Small intestine (tissue), 7 donors: ENCODE measurements around the gene ARHGAP9. TPM values are rescaled to one million over a fixed set of nuclear protein-coding genes. Genes with fewer than 3 reads are reported as not detected.

Experiments
- DNase-seq, 2 donors: peaks; one replicate each; pipeline versions ENCODE4 v3.0.0 to v3.0.0-alpha.2; 2013
- FAIRE-seq: peaks from 2 replicates; lab custom pipeline; 2012; peaks lifted over from hg19 to GRCh38; lab: Jason Lieb, UNC
- H3K27ac ChIP-seq, 3 donors: one replicate each; pipeline ENCODE4 v1.5.1; 2013; ENCODE audit warnings: low read length in 2 of 3, mild to moderate bottlenecking in 2 of 3, control low read depth in 1 of 3, inconsistent platforms in 1 of 3, low read depth in 1 of 3, moderate library complexity in 1 of 3
- H3K27me3 ChIP-seq, 3 donors: one replicate each; pipeline ENCODE4 v1.6.1; 2013; ENCODE audit warnings: low read length in 3 of 3, inconsistent platforms in 1 of 3; ENCODE audit not compliant: control insufficient read depth in 3 of 3, insufficient read depth in 3 of 3
- H3K36me3 ChIP-seq, 3 donors: one replicate each; pipeline ENCODE4 v1.6.1; 2013; ENCODE audit warnings: low read length in 3 of 3, inconsistent platforms in 1 of 3, low read depth in 1 of 3, mild to moderate bottlenecking in 1 of 3, moderate library complexity in 1 of 3; ENCODE audit not compliant: control insufficient read depth in 3 of 3, insufficient read depth in 2 of 3
- H3K4me1 ChIP-seq, 3 donors: one replicate each; pipeline ENCODE4 v1.6.1; 2013; ENCODE audit warnings: low read length in 2 of 3, inconsistent platforms in 1 of 3, low read depth in 1 of 3, mild to moderate bottlenecking in 1 of 3, moderate library complexity in 1 of 3; ENCODE audit not compliant: control insufficient read depth in 3 of 3, insufficient read depth in 2 of 3
- H3K4me3 ChIP-seq, 3 donors: one replicate each; pipeline ENCODE4 v1.5.1; 2013; ENCODE audit warnings: low read length in 3 of 3, control low read depth in 1 of 3, inconsistent platforms in 1 of 3, low read depth in 1 of 3, mild to moderate bottlenecking in 1 of 3, moderate library complexity in 1 of 3
- H3K9me3 ChIP-seq, 2 donors: one replicate each; pipeline ENCODE4 v1.6.1; 2013; ENCODE audit warnings: low read depth in 1 of 2, low read length in 1 of 2; ENCODE audit not compliant: control insufficient read depth in 2 of 2, insufficient read depth in 1 of 2
- WGBS, 3 donors: extraction: QIAGEN DNeasy Blood & Tissue Kit; methylation state at CpG; one replicate each; pipeline ENCODE4 v1.1.7; 2013; 5-methylcytosine and 5-hydroxymethylcytosine counted together
- polyA plus RNA-seq, 4 donors: library from polyadenylated mRNA; stranded (reverse) in 3 of 4; unstranded in 1 of 4; fragments of 200-250 nt in 3 of 4; fragments of 120-200 nt in 1 of 4; gene quantifications; one replicate each; pipeline versions ENCODE4 v1.2.1 to v1.2.3, GENCODE V29; 2013
- donor health status: healthy with polysubstance abuse.
- donor health status: control.
- donor health status: control.
- donor health status: Bipolar disorder and iron deficiency.
- donor health status: healthy.

ARHGAP9 gene
- polyA plus RNA-seq, 4 donors = 4.2 to 39.2 (median 9.1) TPM

GRCh38 chr12:57452937-57453509 lies 26.6 kb downstream of the ARHGAP9 start:
- H3K9me3 ChIP-seq = peaks cover 0 to 7% of the 10 kb centered on the region in 2 donors
- H3K27ac ChIP-seq = peak overlapping the region in 2 of 3 donors; percentile 28 to 89
- WGBS, 3 donors = 32 to 42% (median 32%) methylated on average over 7 of the region's 7 CpGs
- H3K4me1 ChIP-seq = peaks cover 0 to 59% (median 0%) of the 10 kb centered on the region in 3 donors
- FAIRE-seq (no peak), DNase-seq (peak; percentile 66 to 86)
- no peaks in the 10 kb centered on the region for H3K36me3 ChIP-seq
- H3K4me3 ChIP-seq = no peak overlapping the region
- H3K27me3 ChIP-seq = no peaks in the 10 kb centered on the region

GRCh38 chr12:57452181-57452936 lies 27.3 kb downstream of the ARHGAP9 start:
- 26 to 34% (median 33%) methylated on average over 9 of the region's 9 CpGs for WGBS, 3 donors
- H3K4me1 ChIP-seq = peaks cover 0 to 59% (median 0%) of the 10 kb centered on the region in 3 donors
- no peaks in the 10 kb centered on the region for H3K27me3 ChIP-seq
- FAIRE-seq (no peak), DNase-seq (peak in 1 of 2 donors; percentile 87)
- no peaks in the 10 kb centered on the region for H3K36me3 ChIP-seq
- peaks cover 0 to 7% of the 10 kb centered on the region in 2 donors for H3K9me3 ChIP-seq
- H3K4me3 ChIP-seq = no peak overlapping the region
- H3K27ac ChIP-seq = peak overlapping the region in 2 of 3 donors; percentile 28 to 89

GRCh38 chr12:57451233-57451778 lies 28.4 kb downstream of the ARHGAP9 start:
- FAIRE-seq (no peak), DNase-seq (peak in 1 of 2 donors; percentile 76)
- Histone ChIP-seq H3K27me3 (no peaks in the 10 kb centered on the region), H3K4me3 (no peak overlapping the region), H3K36me3 (no peaks in the 10 kb centered on the region), H3K4me1 (peaks cover 0 to 57% (median 0%) of the 10 kb centered on the region in 3 donors), H3K27ac (peak overlapping the region in 1 of 3 donors; percentile 89), H3K9me3 (peaks cover 0 to 7% of the 10 kb centered on the region in 2 donors)
- 45 to 63% (median 48%) methylated on average over 6 of the region's 6 CpGs for WGBS, 3 donors

- H3K9me3 ChIP-seq = peaks cover 0 to 7% of the 10 kb centered on the region in 2 donors
- no peak for FAIRE-seq
- no peaks in the 10 kb centered on the region for H3K27me3 ChIP-seq
- H3K4me1 ChIP-seq = peaks cover 0 to 44% (median 0%) of the 10 kb centered on the region in 3 donors
- 85 to 95% (median 86%) methylated on average over 3 of the region's 3 CpGs for WGBS, 3 donors
- no peaks in the 10 kb centered on the region for H3K36me3 ChIP-seq
- no peak overlapping the region for H3K27ac ChIP-seq
- H3K4me3 ChIP-seq = no peak overlapping the region
- DNase-seq = no peak
Observed at GRCh38 chr12:57450057-57450456, 29.6 kb downstream of the ARHGAP9 start.

GRCh38 chr12:57449375-57449774 lies 30.3 kb downstream of the ARHGAP9 start:
- no peak for FAIRE-seq
- Histone ChIP-seq H3K4me1 (peaks cover 0 to 38% (median 0%) of the 10 kb centered on the region in 3 donors), H3K36me3 (no peaks in the 10 kb centered on the region), H3K9me3 (peaks cover 0 to 7% of the 10 kb centered on the region in 2 donors), H3K27ac (no peak overlapping the region), H3K27me3 (no peaks in the 10 kb centered on the region), H3K4me3 (no peak overlapping the region)
- no peak for DNase-seq
- WGBS, 3 donors = 96 to 98% (median 97%) methylated on average over 7 of the region's 7 CpGs

- Histone ChIP-seq H3K9me3 (peaks cover 0 to 7% of the 10 kb centered on the region in 2 donors), H3K36me3 (no peaks in the 10 kb centered on the region), H3K27me3 (no peaks in the 10 kb centered on the region), H3K4me3 (no peak overlapping the region), H3K27ac (no peak overlapping the region), H3K4me1 (peaks cover 0 to 32% (median 0%) of the 10 kb centered on the region in 3 donors)
- 82 to 87% (median 87%) methylated on average over 2 of the region's 2 CpGs for WGBS, 3 donors
- DNase-seq = no peak
- FAIRE-seq = no peak
Observed at GRCh38 chr12:57448669-57449068, 31.0 kb downstream of the ARHGAP9 start.

GRCh38 chr12:57446292-57446960 lies 33.2 kb downstream of the ARHGAP9 start:
- Histone ChIP-seq H3K9me3 (peaks cover 0 to 11% of the 10 kb centered on the region in 2 donors), H3K27me3 (no peaks in the 10 kb centered on the region), H3K4me1 (peaks cover 0 to 13% (median 0%) of the 10 kb centered on the region in 3 donors), H3K36me3 (no peaks in the 10 kb centered on the region), H3K27ac (no peak overlapping the region), H3K4me3 (no peak overlapping the region)
- no peak for FAIRE-seq
- 97 to 99% (median 98%) methylated on average over 6 of the region's 6 CpGs for WGBS, 3 donors
- no peak for DNase-seq

GRCh38 chr12:57444744-57445143 lies 34.9 kb downstream of the ARHGAP9 start:
- Histone ChIP-seq H3K4me3 (no peak overlapping the region), H3K27me3 (no peaks in the 10 kb centered on the region), H3K27ac (no peak overlapping the region), H3K36me3 (no peaks in the 10 kb centered on the region), H3K9me3 (peaks cover 0 to 11% of the 10 kb centered on the region in 2 donors), H3K4me1 (no peaks in the 10 kb centered on the region)
- DNase-seq = no peak
- no peak for FAIRE-seq
- 78 to 80% (median 79%) methylated on average over 5 of the region's 5 CpGs for WGBS, 3 donors
